ENCODE results near the gene CHST15.

Gene CHST15

GRCh38 chr10:124068929-124069328 is 24.5 kb downstream of the CHST15 start:
- Histone ChIP-seq H3K9me3 (ENCODE audit: control insufficient read depth in 1 of 2, low read length in 2 of 2) (no peaks in the 10 kb centered on the region), H3K4me1 (ENCODE audit: control insufficient read depth in 1 of 2, insufficient read depth in 2 of 2, low read length in 2 of 2) (peaks cover 13 to 65% of the 10 kb centered on the region in 2 donors), H3K27me3 (ENCODE audit: low read depth, low read length) (no peaks in the 10 kb centered on the region), H3K27ac (ENCODE audit: low read length) (no peak overlapping the region), H3K36me3 (ENCODE audit: control insufficient read depth in 1 of 2, insufficient read depth in 2 of 2, low read length in 2 of 2) (no peaks in the 10 kb centered on the region), H3K4me3 (ENCODE audit: low read depth in 1 of 2, low read length in 2 of 2) (no peak overlapping the region)

GRCh38 chr10:124067825-124068400 is 25.5 kb downstream of the CHST15 start:
- H3K9me3 ChIP-seq (ENCODE audit: control insufficient read depth in 1 of 2, low read length in 2 of 2): no peaks in the 10 kb centered on the region
- H3K36me3 ChIP-seq (ENCODE audit: control insufficient read depth in 1 of 2, insufficient read depth in 2 of 2, low read length in 2 of 2): no peaks in the 10 kb centered on the region
- H3K27me3 ChIP-seq (ENCODE audit: low read depth, low read length): no peaks in the 10 kb centered on the region
- no peak overlapping the region for H3K4me3 ChIP-seq (ENCODE audit: low read depth in 1 of 2, low read length in 2 of 2)
- peaks cover 13 to 73% of the 10 kb centered on the region in 2 donors for H3K4me1 ChIP-seq (ENCODE audit: control insufficient read depth in 1 of 2, insufficient read depth in 2 of 2, low read length in 2 of 2)
- H3K27ac ChIP-seq (ENCODE audit: low read length): no peak overlapping the region

- no peaks in the 10 kb centered on the region for H3K9me3 ChIP-seq (ENCODE audit: control insufficient read depth in 1 of 2, low read length in 2 of 2)
- peak overlapping the region in 1 of 2 donors; percentile 27 for H3K4me3 ChIP-seq (ENCODE audit: low read depth in 1 of 2, low read length in 2 of 2)
- H3K4me1 ChIP-seq (ENCODE audit: control insufficient read depth in 1 of 2, insufficient read depth in 2 of 2, low read length in 2 of 2): peaks cover 16 to 74% of the 10 kb centered on the region in 2 donors
- no peak overlapping the region for H3K27ac ChIP-seq (ENCODE audit: low read length)
- H3K27me3 ChIP-seq (ENCODE audit: low read depth, low read length): no peaks in the 10 kb centered on the region
- H3K36me3 ChIP-seq (ENCODE audit: control insufficient read depth in 1 of 2, insufficient read depth in 2 of 2, low read length in 2 of 2): no peaks in the 10 kb centered on the region
These were observed 26.4 kb downstream of the CHST15 start for GRCh38 chr10:124066781-124067714.

- Histone ChIP-seq H3K4me1 (ENCODE audit: control insufficient read depth in 1 of 2, insufficient read depth in 2 of 2, low read length in 2 of 2) (peaks cover 16 to 75% of the 10 kb centered on the region in 2 donors), H3K9me3 (ENCODE audit: control insufficient read depth in 1 of 2, low read length in 2 of 2) (no peaks in the 10 kb centered on the region), H3K27ac (ENCODE audit: low read length) (peak overlapping the region; percentile 18), H3K27me3 (ENCODE audit: low read depth, low read length) (no peaks in the 10 kb centered on the region), H3K36me3 (ENCODE audit: control insufficient read depth in 1 of 2, insufficient read depth in 2 of 2, low read length in 2 of 2) (no peaks in the 10 kb centered on the region), H3K4me3 (ENCODE audit: low read depth in 1 of 2, low read length in 2 of 2) (peak overlapping the region in 1 of 2 donors; percentile 27)
These were observed 27.2 kb downstream of the CHST15 start for GRCh38 chr10:124066126-124066700.

- Histone ChIP-seq H3K4me1 (ENCODE audit: control insufficient read depth in 1 of 2, insufficient read depth in 2 of 2, low read length in 2 of 2) (peaks cover 16 to 71% of the 10 kb centered on the region in 2 donors), H3K9me3 (ENCODE audit: control insufficient read depth in 1 of 2, low read length in 2 of 2) (no peaks in the 10 kb centered on the region), H3K36me3 (ENCODE audit: control insufficient read depth in 1 of 2, insufficient read depth in 2 of 2, low read length in 2 of 2) (no peaks in the 10 kb centered on the region), H3K27me3 (ENCODE audit: low read depth, low read length) (no peaks in the 10 kb centered on the region), H3K27ac (ENCODE audit: low read length) (peak overlapping the region; percentile 18), H3K4me3 (ENCODE audit: low read depth in 1 of 2, low read length in 2 of 2) (no peak overlapping the region)
These were observed 27.8 kb downstream of the CHST15 start for GRCh38 chr10:124065382-124066125.

GRCh38 chr10:124064676-124065075 is 28.7 kb downstream of the CHST15 start:
- Histone ChIP-seq H3K4me3 (ENCODE audit: low read depth in 1 of 2, low read length in 2 of 2) (no peak overlapping the region), H3K9me3 (ENCODE audit: control insufficient read depth in 1 of 2, low read length in 2 of 2) (no peaks in the 10 kb centered on the region), H3K27me3 (ENCODE audit: low read depth, low read length) (no peaks in the 10 kb centered on the region), H3K4me1 (ENCODE audit: control insufficient read depth in 1 of 2, insufficient read depth in 2 of 2, low read length in 2 of 2) (peaks cover 16 to 69% of the 10 kb centered on the region in 2 donors), H3K27ac (ENCODE audit: low read length) (no peak overlapping the region), H3K36me3 (ENCODE audit: control insufficient read depth in 1 of 2, insufficient read depth in 2 of 2, low read length in 2 of 2) (no peaks in the 10 kb centered on the region)

- Histone ChIP-seq H3K9me3 (ENCODE audit: control insufficient read depth in 1 of 2, low read length in 2 of 2) (no peaks in the 10 kb centered on the region), H3K36me3 (ENCODE audit: control insufficient read depth in 1 of 2, insufficient read depth in 2 of 2, low read length in 2 of 2) (no peaks in the 10 kb centered on the region), H3K27me3 (ENCODE audit: low read depth, low read length) (no peaks in the 10 kb centered on the region), H3K4me3 (ENCODE audit: low read depth in 1 of 2, low read length in 2 of 2) (no peak overlapping the region), H3K27ac (ENCODE audit: low read length) (peak overlapping the region; percentile 52), H3K4me1 (ENCODE audit: control insufficient read depth in 1 of 2, insufficient read depth in 2 of 2, low read length in 2 of 2) (peaks cover 16 to 65% of the 10 kb centered on the region in 2 donors)
These were observed 29.4 kb downstream of the CHST15 start for GRCh38 chr10:124063750-124064603.

- Histone ChIP-seq H3K4me3 (ENCODE audit: low read depth in 1 of 2, low read length in 2 of 2) (no peak overlapping the region), H3K27ac (ENCODE audit: low read length) (peak overlapping the region; percentile 12), H3K9me3 (ENCODE audit: control insufficient read depth in 1 of 2, low read length in 2 of 2) (no peaks in the 10 kb centered on the region), H3K27me3 (ENCODE audit: low read depth, low read length) (no peaks in the 10 kb centered on the region), H3K36me3 (ENCODE audit: control insufficient read depth in 1 of 2, insufficient read depth in 2 of 2, low read length in 2 of 2) (peaks cover 0 to 3% of the 10 kb centered on the region in 2 donors), H3K4me1 (ENCODE audit: control insufficient read depth in 1 of 2, insufficient read depth in 2 of 2, low read length in 2 of 2) (peaks cover 16 to 66% of the 10 kb centered on the region in 2 donors)
These were observed 31.0 kb downstream of the CHST15 start for GRCh38 chr10:124062390-124062789.

GRCh38 chr10:124061030-124061429 is 32.4 kb downstream of the CHST15 start:
- Histone ChIP-seq H3K4me3 (ENCODE audit: low read depth in 1 of 2, low read length in 2 of 2) (no peak overlapping the region), H3K27ac (ENCODE audit: low read length) (no peak overlapping the region), H3K4me1 (ENCODE audit: control insufficient read depth in 1 of 2, insufficient read depth in 2 of 2, low read length in 2 of 2) (peaks cover 9 to 64% of the 10 kb centered on the region in 2 donors), H3K27me3 (ENCODE audit: low read depth, low read length) (no peaks in the 10 kb centered on the region), H3K9me3 (ENCODE audit: control insufficient read depth in 1 of 2, low read length in 2 of 2) (no peaks in the 10 kb centered on the region), H3K36me3 (ENCODE audit: control insufficient read depth in 1 of 2, insufficient read depth in 2 of 2, low read length in 2 of 2) (peaks cover 0 to 3% of the 10 kb centered on the region in 2 donors)

- Histone ChIP-seq H3K9me3 (ENCODE audit: control insufficient read depth in 1 of 2, low read length in 2 of 2) (no peaks in the 10 kb centered on the region), H3K27ac (ENCODE audit: low read length) (no peak overlapping the region), H3K4me3 (ENCODE audit: low read depth in 1 of 2, low read length in 2 of 2) (no peak overlapping the region), H3K27me3 (ENCODE audit: low read depth, low read length) (no peaks in the 10 kb centered on the region), H3K4me1 (ENCODE audit: control insufficient read depth in 1 of 2, insufficient read depth in 2 of 2, low read length in 2 of 2) (peaks cover 4 to 56% of the 10 kb centered on the region in 2 donors), H3K36me3 (ENCODE audit: control insufficient read depth in 1 of 2, insufficient read depth in 2 of 2, low read length in 2 of 2) (peaks cover 0 to 3% of the 10 kb centered on the region in 2 donors)
These were observed 33.2 kb downstream of the CHST15 start for GRCh38 chr10:124060148-124060720.

All from muscle layer of duodenum (tissue), 2 donors.